ENCODE measurements around the gene CAMTA1.

CAMTA1 gene

GRCh38 chr1:7069931-7070330 lies 284.7 kb downstream of the CAMTA1 start:
- H3K9me3 ChIP-seq (ENCODE audit: control insufficient read depth, low read depth, low read length), result no peaks in the 10 kb centered on the region
- no peaks in the 10 kb centered on the region for H3K27me3 ChIP-seq (ENCODE audit: control insufficient read depth, insufficient read depth, low read length)
- no peak overlapping the region for H3K9ac ChIP-seq (ENCODE audit: low read length)
- H3K4me1 ChIP-seq (ENCODE audit: control insufficient read depth, low read depth, low read length), result peaks cover 4% of the 10 kb centered on the region
- H3K4me3 ChIP-seq (ENCODE audit: low read length), result peak overlapping the region; percentile 73
- no peak overlapping the region for H3K27ac ChIP-seq (ENCODE audit: low read length)
- no peaks in the 10 kb centered on the region for H3K36me3 ChIP-seq (ENCODE audit: control insufficient read depth, low read depth, low read length)

DNA sequence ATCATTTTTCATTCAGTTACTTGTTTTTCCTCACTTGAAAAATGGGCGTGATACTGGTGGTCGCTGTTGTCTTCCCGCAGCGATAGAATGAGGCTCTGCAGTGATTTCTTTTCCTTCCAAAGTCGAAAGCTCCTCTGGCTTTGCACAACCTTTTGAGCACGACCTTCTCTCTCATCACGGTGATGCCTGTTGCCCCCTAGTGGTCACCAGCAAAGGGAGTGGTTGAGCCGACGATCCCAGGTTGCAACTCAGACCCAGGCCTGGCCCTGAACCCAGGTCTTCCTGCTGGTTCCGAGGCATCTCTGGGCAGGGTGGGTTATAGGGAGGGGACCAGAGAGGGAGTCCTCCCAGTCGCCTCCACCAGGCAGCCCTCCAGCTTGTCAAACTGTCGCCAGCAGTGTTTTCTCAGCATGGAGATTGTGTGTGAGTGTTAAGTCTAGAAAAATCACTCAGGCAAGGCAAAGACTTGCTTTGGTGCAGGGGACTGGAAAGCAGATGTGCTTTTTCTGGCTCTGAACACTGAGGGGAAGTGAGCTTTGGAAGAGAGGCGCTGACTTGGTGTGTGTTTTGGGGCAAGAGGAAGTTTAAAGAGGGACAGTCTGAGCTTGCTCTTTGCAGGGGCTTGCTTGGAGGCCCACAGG lies 285.3 kb downstream of the CAMTA1 start:
- H3K4me1 ChIP-seq (ENCODE audit: control insufficient read depth, low read depth, low read length), result peaks cover 4% of the 10 kb centered on the region
- peak overlapping the region; percentile 73 for H3K4me3 ChIP-seq (ENCODE audit: low read length)
- no peak overlapping the region for H3K27ac ChIP-seq (ENCODE audit: low read length)
- no peaks in the 10 kb centered on the region for H3K27me3 ChIP-seq (ENCODE audit: control insufficient read depth, insufficient read depth, low read length)
- H3K9me3 ChIP-seq (ENCODE audit: control insufficient read depth, low read depth, low read length), result no peaks in the 10 kb centered on the region
- H3K9ac ChIP-seq (ENCODE audit: low read length), result no peak overlapping the region
- no peaks in the 10 kb centered on the region for H3K36me3 ChIP-seq (ENCODE audit: control insufficient read depth, low read depth, low read length)

DNA sequence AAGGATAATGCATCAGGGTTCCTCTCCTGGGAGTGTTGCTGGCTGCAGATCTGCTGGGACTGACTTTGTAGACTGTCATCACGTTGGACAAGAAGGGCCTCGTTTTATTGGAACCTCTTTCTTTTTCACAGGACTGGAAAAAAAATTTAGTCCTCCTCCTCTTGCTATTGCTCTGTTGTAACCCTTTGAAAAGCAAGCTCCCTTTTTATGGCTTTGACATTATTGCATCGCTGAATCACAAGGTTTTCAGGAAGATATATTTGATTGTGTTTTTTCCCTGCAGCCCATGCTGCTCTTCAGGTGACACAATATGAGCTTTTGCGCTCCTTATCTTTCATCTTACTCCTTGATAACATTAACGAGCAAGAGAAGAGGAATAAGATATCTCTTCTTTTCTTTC lies 290.9 kb downstream of the CAMTA1 start:
- Histone ChIP-seq H3K27me3 (ENCODE audit: control insufficient read depth, insufficient read depth, low read length) (no peaks in the 10 kb centered on the region), H3K27ac (ENCODE audit: low read length) (no peak overlapping the region), H3K9ac (ENCODE audit: low read length) (no peak overlapping the region), H3K9me3 (ENCODE audit: control insufficient read depth, low read depth, low read length) (peaks cover 4% of the 10 kb centered on the region), H3K36me3 (ENCODE audit: control insufficient read depth, low read depth, low read length) (no peaks in the 10 kb centered on the region), H3K4me3 (ENCODE audit: low read length) (no peak overlapping the region), H3K4me1 (ENCODE audit: control insufficient read depth, low read depth, low read length) (no peaks in the 10 kb centered on the region)

DNA sequence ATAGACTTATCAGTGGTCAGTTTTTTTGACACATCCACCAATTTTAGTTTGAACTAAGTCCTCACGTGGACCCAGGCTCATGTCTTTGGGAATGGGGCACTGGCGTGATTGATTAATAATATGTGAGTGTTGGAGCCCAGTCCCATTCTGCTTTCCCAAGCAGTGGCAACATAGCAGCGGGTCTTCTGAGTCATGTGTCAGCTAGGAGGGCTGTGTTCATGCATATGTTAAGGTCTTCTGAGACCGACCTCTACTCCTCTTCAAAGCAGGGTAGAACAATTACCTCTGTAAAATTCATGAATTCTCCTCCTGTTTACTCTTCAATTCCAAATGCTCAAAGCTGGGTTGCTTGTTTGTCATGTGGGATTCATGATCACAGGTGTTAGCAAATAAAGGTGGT lies 291.3 kb downstream of the CAMTA1 start:
- H3K36me3 ChIP-seq (ENCODE audit: control insufficient read depth, low read depth, low read length), result no peaks in the 10 kb centered on the region
- H3K27me3 ChIP-seq (ENCODE audit: control insufficient read depth, insufficient read depth, low read length), result no peaks in the 10 kb centered on the region
- H3K27ac ChIP-seq (ENCODE audit: low read length), result no peak overlapping the region
- no peaks in the 10 kb centered on the region for H3K4me1 ChIP-seq (ENCODE audit: control insufficient read depth, low read depth, low read length)
- no peak overlapping the region for H3K4me3 ChIP-seq (ENCODE audit: low read length)
- peaks cover 4% of the 10 kb centered on the region for H3K9me3 ChIP-seq (ENCODE audit: control insufficient read depth, low read depth, low read length)
- H3K9ac ChIP-seq (ENCODE audit: low read length), result no peak overlapping the region

GRCh38 chr1:7077136-7077535 lies 291.9 kb downstream of the CAMTA1 start:
- H3K4me1 ChIP-seq (ENCODE audit: control insufficient read depth, low read depth, low read length), result no peaks in the 10 kb centered on the region
- H3K4me3 ChIP-seq (ENCODE audit: low read length), result no peak overlapping the region
- no peak overlapping the region for H3K9ac ChIP-seq (ENCODE audit: low read length)
- H3K27me3 ChIP-seq (ENCODE audit: control insufficient read depth, insufficient read depth, low read length), result no peaks in the 10 kb centered on the region
- H3K36me3 ChIP-seq (ENCODE audit: control insufficient read depth, low read depth, low read length), result no peaks in the 10 kb centered on the region
- no peak overlapping the region for H3K27ac ChIP-seq (ENCODE audit: low read length)
- peaks cover 4% of the 10 kb centered on the region for H3K9me3 ChIP-seq (ENCODE audit: control insufficient read depth, low read depth, low read length)

- Histone ChIP-seq H3K4me3 (ENCODE audit: low read length) (no peak overlapping the region), H3K27ac (ENCODE audit: low read length) (no peak overlapping the region), H3K4me1 (ENCODE audit: control insufficient read depth, low read depth, low read length) (no peaks in the 10 kb centered on the region), H3K36me3 (ENCODE audit: control insufficient read depth, low read depth, low read length) (no peaks in the 10 kb centered on the region), H3K27me3 (ENCODE audit: control insufficient read depth, insufficient read depth, low read length) (no peaks in the 10 kb centered on the region), H3K9ac (ENCODE audit: low read length) (no peak overlapping the region), H3K9me3 (ENCODE audit: control insufficient read depth, low read depth, low read length) (peaks cover 4% of the 10 kb centered on the region)
Observed at GRCh38 chr1:7077970-7078369, 292.7 kb downstream of the CAMTA1 start.

DNA sequence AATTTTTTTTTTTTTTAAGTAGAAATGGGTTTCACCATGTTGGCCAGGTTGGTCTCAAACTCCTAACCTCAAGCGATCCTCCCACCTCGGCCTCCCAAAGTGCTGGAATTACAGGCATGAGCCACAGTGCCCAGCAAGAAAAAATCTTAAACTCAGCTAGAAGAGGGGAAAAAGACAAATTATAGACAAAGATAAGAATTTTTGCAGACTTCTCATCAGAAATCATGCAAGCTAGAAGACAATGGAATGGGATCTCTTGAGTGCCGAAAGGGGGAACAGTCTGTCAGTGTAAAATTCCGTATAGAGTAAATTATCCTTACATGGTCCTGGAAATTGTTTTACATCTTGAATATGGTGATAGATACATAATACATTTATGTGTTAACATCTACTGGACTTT lies 294.4 kb downstream of the CAMTA1 start:
- Histone ChIP-seq H3K9ac (ENCODE audit: low read length) (no peak overlapping the region), H3K27ac (ENCODE audit: low read length) (no peak overlapping the region), H3K9me3 (ENCODE audit: control insufficient read depth, low read depth, low read length) (peaks cover 4% of the 10 kb centered on the region), H3K27me3 (ENCODE audit: control insufficient read depth, insufficient read depth, low read length) (no peaks in the 10 kb centered on the region), H3K4me1 (ENCODE audit: control insufficient read depth, low read depth, low read length) (peaks cover 3% of the 10 kb centered on the region), H3K4me3 (ENCODE audit: low read length) (no peak overlapping the region), H3K36me3 (ENCODE audit: control insufficient read depth, low read depth, low read length) (no peaks in the 10 kb centered on the region)

- H3K4me3 ChIP-seq (ENCODE audit: low read length), result no peak overlapping the region
- no peaks in the 10 kb centered on the region for H3K36me3 ChIP-seq (ENCODE audit: control insufficient read depth, low read depth, low read length)
- peaks cover 4% of the 10 kb centered on the region for H3K9me3 ChIP-seq (ENCODE audit: control insufficient read depth, low read depth, low read length)
- no peak overlapping the region for H3K27ac ChIP-seq (ENCODE audit: low read length)
- H3K9ac ChIP-seq (ENCODE audit: low read length), result no peak overlapping the region
- peaks cover 3% of the 10 kb centered on the region for H3K4me1 ChIP-seq (ENCODE audit: control insufficient read depth, low read depth, low read length)
- H3K27me3 ChIP-seq (ENCODE audit: control insufficient read depth, insufficient read depth, low read length), result no peaks in the 10 kb centered on the region
Observed at GRCh38 chr1:7084232-7084894, 299.1 kb downstream of the CAMTA1 start.

- Histone ChIP-seq H3K27me3 (ENCODE audit: control insufficient read depth, insufficient read depth, low read length) (no peaks in the 10 kb centered on the region), H3K4me1 (ENCODE audit: control insufficient read depth, low read depth, low read length) (peaks cover 3% of the 10 kb centered on the region), H3K4me3 (ENCODE audit: low read length) (no peak overlapping the region), H3K27ac (ENCODE audit: low read length) (no peak overlapping the region), H3K9ac (ENCODE audit: low read length) (no peak overlapping the region), H3K36me3 (ENCODE audit: control insufficient read depth, low read depth, low read length) (no peaks in the 10 kb centered on the region), H3K9me3 (ENCODE audit: control insufficient read depth, low read depth, low read length) (no peaks in the 10 kb centered on the region)
Observed at GRCh38 chr1:7085521-7085920, 300.3 kb downstream of the CAMTA1 start.

DNA sequence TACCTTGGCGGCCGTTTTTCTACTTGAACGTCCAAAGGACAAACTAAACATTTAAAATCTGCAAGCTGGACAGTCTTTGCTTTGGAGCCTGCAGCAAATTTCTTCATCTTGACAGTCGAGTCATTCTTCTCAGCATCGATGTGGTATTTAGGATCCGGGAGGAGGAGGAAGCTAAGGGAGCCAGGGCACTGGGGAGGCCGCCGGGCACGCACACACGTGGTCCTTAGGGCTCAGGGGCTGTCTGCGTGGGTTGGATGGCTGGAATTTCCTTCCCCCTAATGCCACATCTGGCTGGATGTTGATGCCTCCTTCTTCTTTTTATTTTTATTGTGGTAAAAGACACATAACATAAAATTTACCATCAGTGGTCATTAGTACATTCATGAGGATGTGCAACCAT lies 300.9 kb downstream of the CAMTA1 start:
- H3K27me3 ChIP-seq (ENCODE audit: control insufficient read depth, insufficient read depth, low read length), result no peaks in the 10 kb centered on the region

GRCh38 chr1:7087888-7088287 lies 302.6 kb downstream of the CAMTA1 start:
- no peaks in the 10 kb centered on the region for H3K27me3 ChIP-seq (ENCODE audit: control insufficient read depth, insufficient read depth, low read length)
- no peak overlapping the region for H3K27ac ChIP-seq (ENCODE audit: low read length)
- no peak overlapping the region for H3K9ac ChIP-seq (ENCODE audit: low read length)
- H3K4me3 ChIP-seq (ENCODE audit: low read length), result no peak overlapping the region
- peaks cover 3% of the 10 kb centered on the region for H3K4me1 ChIP-seq (ENCODE audit: control insufficient read depth, low read depth, low read length)
- H3K36me3 ChIP-seq (ENCODE audit: control insufficient read depth, low read depth, low read length), result no peaks in the 10 kb centered on the region
- no peaks in the 10 kb centered on the region for H3K9me3 ChIP-seq (ENCODE audit: control insufficient read depth, low read depth, low read length)

More for the DNA sequence above, 300.9 kb downstream of the CAMTA1 start:
- peaks cover 3% of the 10 kb centered on the region for H3K4me1 ChIP-seq (ENCODE audit: control insufficient read depth, low read depth, low read length)
- H3K9me3 ChIP-seq (ENCODE audit: control insufficient read depth, low read depth, low read length), result no peaks in the 10 kb centered on the region
- H3K9ac ChIP-seq (ENCODE audit: low read length), result no peak overlapping the region
- no peaks in the 10 kb centered on the region for H3K36me3 ChIP-seq (ENCODE audit: control insufficient read depth, low read depth, low read length)
- H3K4me3 ChIP-seq (ENCODE audit: low read length), result no peak overlapping the region
- no peak overlapping the region for H3K27ac ChIP-seq (ENCODE audit: low read length)

DNA sequence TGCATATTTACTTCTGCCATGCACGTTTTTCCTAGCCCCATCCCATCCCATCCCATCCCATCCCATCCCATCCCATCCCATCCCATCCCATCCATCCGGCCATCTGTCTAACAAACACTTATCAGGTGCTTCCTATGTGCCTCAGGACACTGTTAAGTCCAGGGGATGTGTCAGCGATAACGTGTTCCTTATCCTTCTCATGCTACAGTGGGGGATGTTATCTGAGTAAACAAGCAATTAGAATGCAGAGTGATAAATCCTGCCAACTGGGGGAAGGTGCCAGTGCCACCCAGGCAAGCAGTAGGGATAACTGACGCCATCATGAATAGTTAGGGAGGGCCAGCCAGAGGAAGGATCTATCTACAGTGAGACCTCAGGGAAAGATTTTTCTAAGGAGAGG lies 304.2 kb downstream of the CAMTA1 start:
- Histone ChIP-seq H3K9ac (ENCODE audit: low read length) (no peak overlapping the region), H3K4me1 (ENCODE audit: control insufficient read depth, low read depth, low read length) (no peaks in the 10 kb centered on the region), H3K27ac (ENCODE audit: low read length) (no peak overlapping the region), H3K36me3 (ENCODE audit: control insufficient read depth, low read depth, low read length) (no peaks in the 10 kb centered on the region), H3K4me3 (ENCODE audit: low read length) (no peak overlapping the region), H3K27me3 (ENCODE audit: control insufficient read depth, insufficient read depth, low read length) (no peaks in the 10 kb centered on the region), H3K9me3 (ENCODE audit: control insufficient read depth, low read depth, low read length) (no peaks in the 10 kb centered on the region)
